HG02610 (cell line): ENCODE data around the gene HOXB9.

Experiments
- ATAC-seq: cut with Tn5 transposase; IDR thresholded peaks from one replicate; pipeline ENCODE4 v1.9.1; 2021; ENCODE audit warnings: mild to moderate bottlenecking, moderate library complexity; ENCODE audit not compliant: unreplicated experiment

Gene HOXB9

GRCh38 chr17:48599354-48599753 lies 26.8 kb downstream of the HOXB9 start:
- no peak for ATAC-seq

GRCh38 chr17:48598736-48599135 lies 27.4 kb downstream of the HOXB9 start:
- no peak for ATAC-seq

- ATAC-seq: no peak
These were observed 28.2 kb downstream of the HOXB9 start for GRCh38 chr17:48597778-48598631.

GRCh38 chr17:48597528-48597777 lies 28.7 kb downstream of the HOXB9 start:
- no peak for ATAC-seq

- no peak for ATAC-seq
These were observed 29.2 kb downstream of the HOXB9 start for GRCh38 chr17:48596735-48597527.

- ATAC-seq: no peak
These were observed 30.0 kb downstream of the HOXB9 start for GRCh38 chr17:48596000-48596734.

- no peak for ATAC-seq
These were observed 30.7 kb downstream of the HOXB9 start for GRCh38 chr17:48595278-48595999.

- ATAC-seq: no peak
These were observed 31.4 kb downstream of the HOXB9 start for GRCh38 chr17:48594538-48595277.

- no peak for ATAC-seq
These were observed 32.2 kb downstream of the HOXB9 start for GRCh38 chr17:48593840-48594537.

- ATAC-seq: no peak
These were observed 32.9 kb downstream of the HOXB9 start, which contains the start of gene HOXB5 for GRCh38 chr17:48593126-48593829. Gene HOXB5 (minus strand): TSS chr17:48593779. CDS start chr17:48593682, 97 bp downstream.

GRCh38 chr17:48592577-48592976 lies 33.6 kb downstream of the HOXB9 start:
- no peak for ATAC-seq

GRCh38 chr17:48592057-48592514 lies 34.1 kb downstream of the HOXB9 start:
- no peak for ATAC-seq

GRCh38 chr17:48591255-48592056 lies 34.7 kb downstream of the HOXB9 start:
- ATAC-seq: no peak

- no peak for ATAC-seq
These were observed 35.5 kb downstream of the HOXB9 start for GRCh38 chr17:48590607-48591161.

GRCh38 chr17:48589831-48590606 lies 36.1 kb downstream of the HOXB9 start, which contains the start of gene HOXB3:
Gene HOXB3 (minus strand): TSS chr17:48590241. CDS start chr17:48552474, 37,767 bp downstream.
- ATAC-seq: no peak

GRCh38 chr17:48589060-48589830 lies 36.9 kb downstream of the HOXB9 start:
- no peak for ATAC-seq
